ENCODE results near the gene TATDN2. TPM values are rescaled to one million over a fixed set of nuclear protein-coding genes. Genes with fewer than 3 reads are reported as not detected.

Gene TATDN2
- total and polyA plus RNA-seq, 5 donors, result 13.6 to 25.6 (median 21.1) TPM

DNA sequence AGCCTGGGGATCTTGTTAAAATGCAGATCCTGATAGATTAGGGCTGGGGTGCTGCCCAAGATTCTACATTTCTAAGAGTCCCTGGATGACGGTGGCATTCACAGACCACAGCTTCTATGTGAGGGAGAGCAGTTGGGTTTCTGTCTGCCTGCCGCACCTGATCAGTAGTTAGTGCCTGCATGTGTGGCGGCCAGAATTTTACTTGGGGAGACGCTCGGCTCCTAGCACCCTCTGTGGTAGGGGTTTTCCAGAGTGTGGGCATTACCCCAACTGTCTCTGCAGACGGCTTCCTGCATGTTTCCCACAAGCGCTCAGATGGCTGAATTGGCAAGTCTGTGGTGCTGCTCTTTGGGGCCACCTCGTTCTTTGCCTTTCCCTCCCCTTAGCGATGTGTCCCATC lies 36.2 kb downstream of the TATDN2 start:
- ATAC-seq (no peak), DNase-seq (no peak)
- H3K9me3 ChIP-seq (ENCODE audit: control insufficient read depth, low read length), result no peaks in the 10 kb centered on the region
- H3K4me3 ChIP-seq (ENCODE audit: low read length), result no peak overlapping the region
- intact Hi-C loops (cut with DNase I), result no loop called here
- no peaks in the 10 kb centered on the region for H3K27me3 ChIP-seq (ENCODE audit: control insufficient read depth, insufficient read depth)
- 83% methylated on average over 9 of the region's 9 CpGs for WGBS
- no peaks in the 10 kb centered on the region for H3K4me1 ChIP-seq (ENCODE audit: control insufficient read depth, insufficient read depth, low read length)
- no peak overlapping the region for H3K27ac ChIP-seq (ENCODE audit: low read length)

DNA sequence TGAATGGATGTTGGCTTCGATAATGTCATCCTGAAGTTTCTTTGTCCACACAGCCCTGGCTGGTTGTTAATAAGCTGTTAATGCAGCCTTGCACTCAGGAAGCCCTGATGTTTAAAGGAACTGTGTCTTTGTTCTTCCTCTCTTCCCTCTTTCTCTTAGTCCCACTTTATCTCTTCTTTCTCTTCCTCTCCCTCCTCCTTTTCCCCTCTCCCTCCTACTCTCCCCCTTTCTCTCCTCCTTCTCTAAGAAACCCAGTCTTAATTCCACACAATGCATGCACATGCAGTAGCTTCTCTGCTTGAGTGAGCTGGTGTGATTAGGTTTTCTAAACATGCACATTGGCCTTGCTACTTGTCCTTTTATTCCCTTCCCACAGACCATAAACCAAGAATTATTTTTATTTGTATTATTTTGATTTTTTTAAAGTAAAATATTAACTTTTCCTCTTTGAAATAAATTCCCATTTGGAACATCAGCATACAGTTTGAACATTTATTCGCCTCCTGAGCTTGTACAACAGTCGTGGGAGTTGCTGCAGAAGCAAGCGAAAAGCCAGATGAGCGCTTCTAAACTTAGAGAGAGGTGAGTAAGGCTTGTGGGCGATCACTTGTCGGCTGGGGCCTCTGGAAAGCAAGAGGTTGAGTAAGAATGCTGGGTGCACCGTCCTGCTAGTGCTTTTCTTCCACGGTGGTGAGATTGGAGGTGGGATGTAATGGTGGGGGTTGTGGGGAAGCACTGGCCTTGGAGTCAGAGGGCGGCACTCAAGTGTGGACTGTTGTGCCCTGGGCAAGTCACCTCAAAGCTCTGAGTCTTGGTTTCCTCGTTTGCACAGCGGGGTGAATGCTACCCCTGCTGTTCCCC lies 37.2 kb downstream of the TATDN2 start:
- DNase-seq (no peak), ATAC-seq (no peak)
- no peak overlapping the region for H3K27ac ChIP-seq (ENCODE audit: low read length)
- H3K4me3 ChIP-seq (ENCODE audit: low read length), result no peak overlapping the region
- no peaks in the 10 kb centered on the region for H3K27me3 ChIP-seq (ENCODE audit: control insufficient read depth, insufficient read depth)
- H3K9me3 ChIP-seq (ENCODE audit: control insufficient read depth, low read length), result no peaks in the 10 kb centered on the region
- intact Hi-C loops (cut with DNase I), result no loop called here
- no peaks in the 10 kb centered on the region for H3K4me1 ChIP-seq (ENCODE audit: control insufficient read depth, insufficient read depth, low read length)
- WGBS, result 85% methylated on average over 12 of the region's 12 CpGs

GRCh38 chr3:10286133-10286524 lies 37.9 kb downstream of the TATDN2 start:
- H3K27ac ChIP-seq (ENCODE audit: low read length), result no peak overlapping the region
- DNase-seq (no peak), ATAC-seq (no peak)
- H3K4me3 ChIP-seq (ENCODE audit: low read length), result no peak overlapping the region
- H3K4me1 ChIP-seq (ENCODE audit: control insufficient read depth, insufficient read depth, low read length), result no peaks in the 10 kb centered on the region
- intact Hi-C loops (cut with DNase I), result no loop called here
- no peaks in the 10 kb centered on the region for H3K27me3 ChIP-seq (ENCODE audit: control insufficient read depth, insufficient read depth)
- H3K9me3 ChIP-seq (ENCODE audit: control insufficient read depth, low read length), result no peaks in the 10 kb centered on the region
- 93% methylated on average over 5 of the region's 5 CpGs for WGBS

GRCh38 chr3:10286596-10287295 lies 38.5 kb downstream of the TATDN2 start:
- ATAC-seq (no peak), DNase-seq (no peak)
- intact Hi-C loops (cut with DNase I), result no loop called here
- Histone ChIP-seq H3K27me3 (ENCODE audit: control insufficient read depth, insufficient read depth) (no peaks in the 10 kb centered on the region), H3K4me3 (ENCODE audit: low read length) (no peak overlapping the region), H3K4me1 (ENCODE audit: control insufficient read depth, insufficient read depth, low read length) (no peaks in the 10 kb centered on the region), H3K27ac (ENCODE audit: low read length) (no peak overlapping the region), H3K9me3 (ENCODE audit: control insufficient read depth, low read length) (no peaks in the 10 kb centered on the region)
- 66% methylated on average over 2 of the region's 2 CpGs for WGBS

DNA sequence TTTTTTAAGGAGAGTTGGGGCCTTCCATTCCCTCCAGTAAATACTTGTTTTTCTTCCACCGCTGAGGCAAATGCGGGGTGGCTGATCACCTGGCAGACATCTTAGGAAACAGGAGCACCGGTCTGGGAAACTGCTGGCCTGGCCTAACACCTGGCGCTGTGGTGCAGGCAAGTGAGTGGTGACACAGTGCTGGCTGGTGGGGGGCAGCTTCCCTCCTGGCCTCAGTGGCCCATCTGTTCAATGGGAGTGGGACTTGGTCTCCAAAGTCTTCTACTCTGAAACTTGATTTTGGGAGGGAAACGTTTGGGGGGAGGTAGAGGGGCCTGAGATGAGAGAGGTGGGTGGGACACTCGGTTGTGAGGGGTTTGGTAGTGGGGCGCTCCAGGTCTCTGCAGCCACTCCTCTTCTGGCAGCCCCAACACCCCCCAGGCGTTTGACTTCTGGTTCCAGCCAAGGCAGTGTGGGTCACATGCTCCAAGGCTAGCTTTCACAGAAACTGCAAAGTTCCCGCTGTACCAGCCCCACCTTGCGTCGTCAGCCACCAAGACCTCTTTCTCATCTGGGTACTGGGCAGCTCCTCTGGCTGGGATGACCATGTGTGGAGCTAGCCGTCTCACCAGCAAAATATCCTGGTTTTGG lies 39.8 kb downstream of the TATDN2 start:
- no peak overlapping the region for H3K27ac ChIP-seq (ENCODE audit: low read length)
- 93% methylated on average over 12 of the region's 12 CpGs for WGBS
- no peak for ATAC-seq
- no peaks in the 10 kb centered on the region for H3K27me3 ChIP-seq (ENCODE audit: control insufficient read depth, insufficient read depth)
- H3K9me3 ChIP-seq (ENCODE audit: control insufficient read depth, low read length), result no peaks in the 10 kb centered on the region
- no peak overlapping the region for H3K4me3 ChIP-seq (ENCODE audit: low read length)
- H3K4me1 ChIP-seq (ENCODE audit: control insufficient read depth, insufficient read depth, low read length), result peaks cover 5% of the 10 kb centered on the region
- DNase-seq, result no peak
- intact Hi-C loops (cut with DNase I), result no loop called here

DNA sequence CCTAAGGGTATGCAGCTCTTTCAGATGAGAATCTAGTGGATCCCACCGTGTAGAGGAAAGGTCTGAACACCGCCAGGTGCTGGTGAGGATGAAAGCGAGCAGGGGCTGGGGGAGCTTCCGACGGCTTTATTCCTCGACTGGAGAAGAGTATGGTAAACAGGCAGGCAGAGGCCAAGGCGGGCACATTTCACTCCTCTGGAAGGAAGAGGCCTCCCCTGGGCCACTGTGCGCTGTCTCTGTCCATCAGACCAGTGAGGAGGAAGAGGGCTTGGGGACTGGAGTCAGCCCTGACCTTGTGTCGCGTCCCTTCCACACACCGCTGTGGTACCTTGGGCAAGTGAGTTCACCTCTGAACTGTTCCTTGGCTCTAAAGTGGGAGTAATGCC lies 40.3 kb downstream of the TATDN2 start:
- no peak for DNase-seq

GRCh38 chr3:10289077-10289476 lies 40.8 kb downstream of the TATDN2 start:
- Histone ChIP-seq H3K4me1 (ENCODE audit: control insufficient read depth, insufficient read depth, low read length) (peaks cover 5% of the 10 kb centered on the region), H3K27ac (ENCODE audit: low read length) (no peak overlapping the region), H3K9me3 (ENCODE audit: control insufficient read depth, low read length) (no peaks in the 10 kb centered on the region), H3K4me3 (ENCODE audit: low read length) (no peak overlapping the region), H3K27me3 (ENCODE audit: control insufficient read depth, insufficient read depth) (no peaks in the 10 kb centered on the region)
- DNase-seq, result no peak
- intact Hi-C loops (cut with DNase I), result no loop called here
- 85% methylated on average over 9 of the region's 9 CpGs for WGBS
- ATAC-seq, result no peak

More for the DNA sequence above, 40.3 kb downstream of the TATDN2 start:
- WGBS, result 87% methylated on average over 11 of the region's 11 CpGs
- ATAC-seq, result no peak
- intact Hi-C loops (cut with DNase I), result no loop called here
- Histone ChIP-seq H3K27me3 (ENCODE audit: control insufficient read depth, insufficient read depth) (no peaks in the 10 kb centered on the region), H3K9me3 (ENCODE audit: control insufficient read depth, low read length) (no peaks in the 10 kb centered on the region), H3K27ac (ENCODE audit: low read length) (no peak overlapping the region), H3K4me1 (ENCODE audit: control insufficient read depth, insufficient read depth, low read length) (peaks cover 5% of the 10 kb centered on the region), H3K4me3 (ENCODE audit: low read length) (no peak overlapping the region)

DNA sequence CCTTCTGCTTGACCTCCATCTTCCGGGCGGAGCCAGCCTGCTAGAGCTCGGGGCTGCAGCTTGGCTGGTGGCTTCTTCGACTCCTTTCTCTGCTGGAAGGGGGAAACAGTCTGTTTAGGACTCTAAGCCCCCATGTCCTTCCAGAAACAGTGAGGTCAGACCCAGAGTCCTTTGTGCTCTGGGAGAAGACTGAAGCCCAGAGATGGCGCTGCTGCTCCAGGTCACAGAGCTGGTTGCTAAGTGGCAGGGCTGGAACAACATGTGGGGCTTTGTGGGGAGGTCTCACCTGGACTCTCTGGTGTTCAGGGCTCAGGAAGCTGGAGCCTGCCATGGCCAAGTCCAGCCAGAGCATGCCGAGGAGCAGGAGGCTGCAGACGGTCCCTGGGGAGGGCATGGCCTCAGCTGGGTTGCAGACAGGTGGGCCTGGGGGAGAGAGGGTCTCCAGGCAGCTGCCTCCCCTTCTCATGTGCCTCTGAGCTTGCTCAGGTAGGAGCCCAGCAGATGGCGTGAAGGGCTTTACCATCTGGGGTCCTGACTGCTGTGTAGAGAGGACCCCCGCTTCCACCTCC lies 41.6 kb downstream of the TATDN2 start:
- intact Hi-C loops (cut with DNase I), result no loop called here
- Histone ChIP-seq H3K9me3 (ENCODE audit: control insufficient read depth, low read length) (no peaks in the 10 kb centered on the region), H3K4me3 (ENCODE audit: low read length) (no peak overlapping the region), H3K27me3 (ENCODE audit: control insufficient read depth, insufficient read depth) (no peaks in the 10 kb centered on the region), H3K27ac (ENCODE audit: low read length) (no peak overlapping the region), H3K4me1 (ENCODE audit: control insufficient read depth, insufficient read depth, low read length) (peaks cover 5% of the 10 kb centered on the region)
- no peak for DNase-seq
- ATAC-seq, result no peak
- WGBS, result 90% methylated on average over 9 of the region's 9 CpGs

DNA sequence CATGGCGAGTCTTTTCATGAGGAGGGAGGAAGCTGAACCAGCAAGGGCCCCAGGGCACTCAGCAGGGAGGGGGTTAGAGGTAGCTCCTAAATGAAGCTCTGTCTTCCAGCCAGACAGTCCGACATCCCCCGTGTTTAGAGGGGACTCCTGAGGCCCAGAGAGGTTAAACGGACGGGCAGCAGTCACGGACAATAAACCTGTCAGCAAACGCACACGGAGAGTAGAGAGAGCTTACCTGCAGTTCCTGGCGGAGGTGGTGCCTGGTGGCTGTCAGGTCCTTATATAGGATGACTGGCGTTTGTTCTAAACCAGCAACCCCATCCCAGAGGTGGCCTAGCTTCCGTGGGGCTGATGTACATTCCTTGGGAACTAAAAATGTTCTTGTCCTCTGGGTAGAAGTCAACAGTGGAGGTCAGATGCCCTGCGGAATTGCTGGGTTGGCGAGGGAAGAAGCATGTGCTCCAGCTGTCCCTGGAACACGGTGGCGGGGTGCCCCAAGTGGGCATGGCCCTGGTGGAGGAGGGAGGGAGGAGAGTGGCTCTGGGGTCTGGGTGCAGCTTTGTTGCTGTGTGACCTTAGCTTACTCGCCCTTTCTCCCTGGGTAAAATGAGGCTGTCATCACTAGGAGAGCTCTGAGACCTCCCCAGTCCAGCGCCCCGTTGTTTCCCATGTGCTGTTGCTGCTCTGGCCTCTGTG lies 42.4 kb downstream of the TATDN2 start:
- H3K27me3 ChIP-seq (ENCODE audit: control insufficient read depth, insufficient read depth), result no peaks in the 10 kb centered on the region
- 84% methylated on average over 18 of the region's 18 CpGs for WGBS
- peak in 1 of 3 donors; percentile 54 for DNase-seq
- no peak for ATAC-seq
- H3K27ac ChIP-seq (ENCODE audit: low read length), result no peak overlapping the region
- peaks cover 5% of the 10 kb centered on the region for H3K4me1 ChIP-seq (ENCODE audit: control insufficient read depth, insufficient read depth, low read length)
- no peak overlapping the region for H3K4me3 ChIP-seq (ENCODE audit: low read length)
- no peaks in the 10 kb centered on the region for H3K9me3 ChIP-seq (ENCODE audit: control insufficient read depth, low read length)
- intact Hi-C loops (cut with DNase I), result no loop called here

- 94% methylated on average over 6 of the region's 6 CpGs for WGBS
- no peak overlapping the region for H3K27ac ChIP-seq (ENCODE audit: low read length)
- H3K4me3 ChIP-seq (ENCODE audit: low read length), result no peak overlapping the region
- DNase-seq (no peak), ATAC-seq (no peak)
- H3K27me3 ChIP-seq (ENCODE audit: control insufficient read depth, insufficient read depth), result no peaks in the 10 kb centered on the region
- no peaks in the 10 kb centered on the region for H3K9me3 ChIP-seq (ENCODE audit: control insufficient read depth, low read length)
- H3K4me1 ChIP-seq (ENCODE audit: control insufficient read depth, insufficient read depth, low read length), result peaks cover 5% of the 10 kb centered on the region
- intact Hi-C loops (cut with DNase I), result no loop called here
Observed at GRCh38 chr3:10291641-10292040, 43.4 kb downstream of the TATDN2 start.

Data from right cardiac atrium (tissue), 5 donors.